ENCODE results near the gene YIF1A.

The YIF1A gene

DNA sequence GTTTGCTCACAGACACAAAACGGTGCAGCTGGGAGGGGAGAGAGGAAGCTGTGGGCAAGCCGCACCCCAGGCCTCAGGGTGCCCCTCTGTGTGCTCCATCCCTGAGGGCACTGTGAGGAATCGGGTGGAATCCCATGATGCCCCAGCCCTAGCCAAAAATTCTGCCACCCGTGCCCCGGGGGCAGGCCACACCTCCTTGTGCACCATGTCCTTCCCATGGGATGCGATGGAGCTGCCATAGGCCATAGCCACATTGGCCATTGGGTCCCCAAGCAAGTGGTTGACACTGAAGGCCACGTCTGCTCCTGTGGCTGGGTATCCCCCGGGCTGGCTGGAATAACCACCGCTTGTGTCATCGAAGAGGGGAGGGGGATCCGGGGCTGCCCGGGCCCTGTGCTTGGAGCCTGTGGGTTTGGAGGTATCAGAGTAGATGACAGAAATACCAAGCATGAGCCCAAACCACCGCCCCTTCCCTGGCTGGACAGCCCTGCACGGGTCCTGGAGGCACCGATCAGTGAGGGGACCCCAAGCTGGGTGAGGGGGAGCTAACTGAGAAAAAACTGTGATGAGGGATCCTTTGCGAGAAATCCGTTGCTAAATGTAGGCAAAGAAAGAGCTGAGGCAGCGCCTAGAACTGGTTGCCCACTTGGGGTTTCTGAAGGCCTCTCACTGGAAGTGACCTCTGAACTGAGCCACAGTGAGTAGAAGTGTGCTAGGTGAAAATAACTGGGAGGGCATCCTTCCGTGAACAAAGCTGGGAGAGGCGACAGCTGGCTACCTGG, 863 bp downstream of the YIF1A start:
- Histone ChIP-seq H4K20me1 (ENCODE audit: insufficient read depth, low read length) (peaks cover 12% of the 10 kb centered on the region), H3K9me3 (ENCODE audit: insufficient read depth, low read length, severe bottlenecking) (no peaks in the 10 kb centered on the region), H3K36me3 (ENCODE audit: insufficient read depth, low read length) (no peaks in the 10 kb centered on the region), H3K79me2 (ENCODE audit: insufficient read depth, low read length) (peaks cover 14% of the 10 kb centered on the region), H3K4me2 (ENCODE audit: insufficient read depth, low read length) (peak overlapping the region; percentile 84), H3K9ac (ENCODE audit: low read depth, low read length) (peak overlapping the region; percentile 78), H2AFZ (ENCODE audit: low read depth, low read length) (peak overlapping the region; percentile 88), H3K27ac (ENCODE audit: low read length) (peak overlapping the region; percentile 73), H3K27me3 (ENCODE audit: insufficient read depth, low read length, poor library complexity) (no peaks in the 10 kb centered on the region), H3K4me3 (ENCODE audit: low read depth in 1 of 2, low read length in 2 of 2) (peak overlapping the region; percentile 87 to 96; a peak in 3 of 4 replicates), H3K4me1 (ENCODE audit: insufficient read depth, low read length) (peaks cover 36% of the 10 kb centered on the region)
- DNase-seq = no peak
- no peak for TF ChIP-seq EZH2 (IDR thresholded peaks at IDR 0.05; ENCODE audit: borderline replicate concordance, low read depth, low read length, severe bottlenecking)
- TF ChIP-seq CTCF (IDR thresholded peaks at IDR 0.05; ENCODE audit: borderline replicate concordance, extremely low read depth, low read length, poor library complexity, severe bottlenecking) = no peak
- no peak for ATAC-seq (ENCODE audit: insufficient read depth, low read depth)

DNA sequence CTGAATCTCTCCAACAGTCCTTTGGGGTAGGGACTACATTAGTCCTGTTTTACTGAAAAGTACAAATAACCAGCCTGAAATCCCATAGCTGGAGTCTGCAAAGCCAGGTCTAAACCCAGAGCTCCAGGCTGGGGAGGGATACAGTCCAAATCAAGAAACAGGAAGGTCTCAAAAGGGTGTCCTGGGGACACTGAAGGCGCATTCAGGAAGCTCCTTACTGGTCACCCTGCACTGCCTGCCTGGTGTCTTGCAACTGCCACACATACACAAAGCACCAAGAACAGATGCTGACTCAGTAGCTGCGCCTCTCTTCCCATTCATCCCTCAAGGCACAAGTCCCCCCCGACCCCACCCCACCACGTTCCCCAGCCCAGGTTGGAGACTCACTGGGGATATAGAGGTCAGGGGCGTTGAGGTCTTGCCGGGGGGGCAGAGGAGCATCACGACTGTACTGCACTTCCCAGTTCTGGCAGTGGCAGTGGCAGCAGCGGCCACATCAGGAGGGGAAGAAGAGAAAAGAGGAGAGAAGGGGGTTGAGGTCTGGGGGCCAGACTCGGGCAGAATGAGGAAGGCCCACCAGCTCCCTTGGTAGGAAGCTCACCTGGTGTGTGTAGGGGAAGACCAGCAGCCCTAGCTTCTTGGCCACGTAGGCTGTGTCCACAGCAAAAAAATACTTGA, 1.6 kb downstream of the YIF1A start:
- no peak for DNase-seq
- H3K4me2 ChIP-seq (ENCODE audit: insufficient read depth, low read length) = peak overlapping the region; percentile 84
- no peak overlapping the region for H2AFZ ChIP-seq (ENCODE audit: low read depth, low read length)
- H3K27ac ChIP-seq (ENCODE audit: low read length) = no peak overlapping the region
- no peak for TF ChIP-seq EZH2 (IDR thresholded peaks at IDR 0.05; ENCODE audit: borderline replicate concordance, low read depth, low read length, severe bottlenecking)
- TF ChIP-seq CTCF (IDR thresholded peaks at IDR 0.05; ENCODE audit: borderline replicate concordance, extremely low read depth, low read length, poor library complexity, severe bottlenecking) = no peak
- H3K27me3 ChIP-seq (ENCODE audit: insufficient read depth, low read length, poor library complexity) = no peaks in the 10 kb centered on the region
- H3K36me3 ChIP-seq (ENCODE audit: insufficient read depth, low read length) = no peaks in the 10 kb centered on the region
- H3K9me3 ChIP-seq (ENCODE audit: insufficient read depth, low read length, severe bottlenecking) = no peaks in the 10 kb centered on the region
- H3K9ac ChIP-seq (ENCODE audit: low read depth, low read length) = peak overlapping the region; percentile 78
- H3K79me2 ChIP-seq (ENCODE audit: insufficient read depth, low read length) = peaks cover 14% of the 10 kb centered on the region
- no peak for ATAC-seq (ENCODE audit: insufficient read depth, low read depth)
- H4K20me1 ChIP-seq (ENCODE audit: insufficient read depth, low read length) = peaks cover 17% of the 10 kb centered on the region
- H3K4me3 ChIP-seq (ENCODE audit: low read depth in 1 of 2, low read length in 2 of 2) = peak overlapping the region in 1 of 2 experiments; percentile 96; a peak in 2 of 4 replicates
- H3K4me1 ChIP-seq (ENCODE audit: insufficient read depth, low read length) = peaks cover 43% of the 10 kb centered on the region

GRCh38 chr11:66286699-66287098, 2.2 kb downstream of the YIF1A start:
- TF ChIP-seq CTCF (IDR thresholded peaks at IDR 0.05; ENCODE audit: borderline replicate concordance, extremely low read depth, low read length, poor library complexity, severe bottlenecking) = no peak
- TF ChIP-seq EZH2 (IDR thresholded peaks at IDR 0.05; ENCODE audit: borderline replicate concordance, low read depth, low read length, severe bottlenecking) = no peak
- Histone ChIP-seq H2AFZ (ENCODE audit: low read depth, low read length) (no peak overlapping the region), H3K4me2 (ENCODE audit: insufficient read depth, low read length) (no peak overlapping the region), H3K79me2 (ENCODE audit: insufficient read depth, low read length) (peaks cover 14% of the 10 kb centered on the region), H4K20me1 (ENCODE audit: insufficient read depth, low read length) (peaks cover 22% of the 10 kb centered on the region), H3K36me3 (ENCODE audit: insufficient read depth, low read length) (no peaks in the 10 kb centered on the region), H3K9me3 (ENCODE audit: insufficient read depth, low read length, severe bottlenecking) (no peaks in the 10 kb centered on the region), H3K27ac (ENCODE audit: low read length) (no peak overlapping the region), H3K4me1 (ENCODE audit: insufficient read depth, low read length) (peaks cover 46% of the 10 kb centered on the region), H3K27me3 (ENCODE audit: insufficient read depth, low read length, poor library complexity) (no peaks in the 10 kb centered on the region), H3K4me3 (ENCODE audit: low read depth in 1 of 2, low read length in 2 of 2) (no peak overlapping the region), H3K9ac (ENCODE audit: low read depth, low read length) (no peak overlapping the region)
- no peak for ATAC-seq (ENCODE audit: insufficient read depth, low read depth)
- DNase-seq = no peak

Data from DND-41 (cell line).